HEK293 (cell line): ENCODE measurements around the gene ZNF792.

Experiments
- CTCF ChIA-PET: fragments of 350-600 bp; formaldehyde crosslinking; extraction: SDS; loops from one replicate; lab custom pipeline; 2021; ENCODE audit warnings: antibody characterized with exemption; lab: Yijun Ruan, JAX
- POLR2A ChIA-PET: fragments of 300-600 bp; formaldehyde crosslinking; extraction: SDS; loops from one replicate; lab custom pipeline; 2020; ENCODE audit warnings: antibody characterized with exemption, inconsistent platforms; lab: Yijun Ruan, JAX
- H3K27ac ChIP-seq: fragments of 200-500 bp; sonication (Bioruptor generic); 2 replicates; pipeline ENCODE4 v1.5.1; 2014; ENCODE audit warnings: low read depth, low read length, control low read depth, inconsistent platforms; ENCODE audit errors: extremely low read depth
- H3K36me3 ChIP-seq, 2 experiments: fragments of 200-500 bp in 1 of 2; sonication (Bioruptor generic) in 1 of 2; 1 replicate in 1 of 2; 2 replicates in 1 of 2; pipeline ENCODE4 v1.5.1; 2014 to 2017; ENCODE audit warnings: inconsistent platforms in 2 of 2, low read length in 2 of 2; ENCODE audit not compliant: control insufficient read depth in 2 of 2, insufficient read depth in 1 of 2
- H3K4me1 ChIP-seq: fragments of 200-500 bp; sonication (Bioruptor generic); 2 replicates; pipeline ENCODE4 v1.5.1; 2014; ENCODE audit warnings: mild to moderate bottlenecking, low read length, inconsistent platforms; ENCODE audit not compliant: control insufficient read depth, insufficient read depth
- H3K4me3 ChIP-seq: 2 replicates; pipeline ENCODE4 v1.5.1; 2011; ENCODE audit warnings: low read depth, mild to moderate bottlenecking, control low read depth, low read length, moderate library complexity
- H3K9me3 ChIP-seq: fragments of 200-500 bp; sonication (Bioruptor generic); 2 replicates; pipeline ENCODE4 v1.5.1; 2014; ENCODE audit warnings: low read depth, low read length, inconsistent platforms; ENCODE audit not compliant: control insufficient read depth, insufficient read depth
- EGR2 ChIP-seq: fragments of 450-650 bp; formaldehyde crosslinking; IDR thresholded peaks from 2 replicates; pipeline ENCODE4 v1.5.1; 2016; ENCODE audit warnings: low read depth, missing biosample characterization, missing genetic modification characterization
- FEZF1 ChIP-seq: fragments of 450-650 bp; formaldehyde crosslinking; IDR thresholded peaks from 2 replicates; pipeline ENCODE4 v1.5.1; 2016; ENCODE audit warnings: missing biosample characterization, missing genetic modification characterization
- MEIS1 ChIP-seq: sonication (generic); formaldehyde crosslinking; IDR thresholded peaks from 2 replicates; pipeline ENCODE4 v1.8.1; 2022; ENCODE audit warnings: missing genetic modification reagents, mild to moderate bottlenecking, borderline replicate concordance
- MZF1 ChIP-seq: fragments of 450-650 bp; formaldehyde crosslinking; IDR thresholded peaks from 2 replicates; pipeline ENCODE4 v1.5.1; 2017; ENCODE audit warnings: missing biosample characterization, missing genetic modification characterization, borderline replicate concordance
- SETDB1 ChIP-seq: IDR thresholded peaks from one replicate; pipeline ENCODE4 v1.6.1; 2017; ENCODE audit warnings: mild to moderate bottlenecking, low read length, moderate library complexity, mixed read lengths; ENCODE audit not compliant: insufficient read length
- SP3 ChIP-seq: fragments of 450-650 bp; formaldehyde crosslinking; IDR thresholded peaks from 2 replicates; pipeline ENCODE4 v1.5.1; 2016; ENCODE audit warnings: missing biosample characterization, missing genetic modification characterization
- TRIM28 ChIP-seq: IDR thresholded peaks from 2 replicates; pipeline ENCODE4 v1.6.1; 2011; ENCODE audit warnings: low read length, control low read depth, borderline replicate concordance
- TSHZ1 ChIP-seq: fragments of 450-650 bp; formaldehyde crosslinking; IDR thresholded peaks from 2 replicates; pipeline ENCODE4 v1.5.1; 2016; ENCODE audit warnings: missing biosample characterization, missing genetic modification characterization, borderline replicate concordance
- ZBTB26 ChIP-seq: fragments of 450-650 bp; formaldehyde crosslinking; optimal IDR thresholded peaks from 2 replicates; pipeline ENCODE3; 2016; ENCODE audit warnings: missing biosample characterization, mild to moderate bottlenecking, missing genetic modification characterization
- ZBTB44 ChIP-seq: fragments of 450-650 bp; IDR thresholded peaks from 2 replicates; pipeline ENCODE4 v1.5.1; 2018; ENCODE audit warnings: missing biosample characterization, mild to moderate bottlenecking, missing genetic modification characterization
- ZBTB48 ChIP-seq: fragments of 450-650 bp; formaldehyde crosslinking; IDR thresholded peaks from 2 replicates; pipeline ENCODE4 v1.5.1; 2016; ENCODE audit warnings: missing biosample characterization, missing genetic modification characterization
- ZNF211 ChIP-seq: fragments of 450-650 bp; formaldehyde crosslinking; IDR thresholded peaks from 2 replicates; pipeline ENCODE4 v1.5.1; 2016; ENCODE audit warnings: low read depth, missing biosample characterization, missing genetic modification characterization
- ZNF239 ChIP-seq: fragments of 450-650 bp; formaldehyde crosslinking; IDR thresholded peaks from 2 replicates; pipeline ENCODE4 v1.5.1; 2016; ENCODE audit warnings: missing biosample characterization, missing genetic modification characterization
- ZNF26 ChIP-seq: fragments of 450-650 bp; formaldehyde crosslinking; IDR thresholded peaks from 2 replicates; pipeline ENCODE4 v1.5.1; 2016; ENCODE audit warnings: missing biosample characterization, missing genetic modification characterization
- ZNF274 ChIP-seq, 2 experiments: fragments of 200-500 bp in 1 of 2; fragments of 450-650 bp in 1 of 2; sonication (Bioruptor generic) in 1 of 2; formaldehyde crosslinking in 1 of 2; IDR thresholded peaks; 2 replicates each; pipeline versions ENCODE4 v1.5.1 to v1.6.1; 2014 to 2016; ENCODE audit warnings: borderline replicate concordance in 1 of 2, inconsistent platforms in 1 of 2, low read length in 1 of 2, missing biosample characterization in 1 of 2, missing genetic modification characterization in 1 of 2
- ZNF449 ChIP-seq: fragments of 450-650 bp; formaldehyde crosslinking; IDR thresholded peaks from 2 replicates; pipeline ENCODE4 v1.5.1; 2017; ENCODE audit warnings: missing biosample characterization, mild to moderate bottlenecking, missing genetic modification characterization, moderate library complexity
- ZNF501 ChIP-seq: fragments of 450-650 bp; formaldehyde crosslinking; IDR thresholded peaks from 2 replicates; pipeline ENCODE4 v1.5.1; 2016; ENCODE audit warnings: missing biosample characterization, missing genetic modification characterization
- ZNF521 ChIP-seq: fragments of 450-650 bp; formaldehyde crosslinking; IDR thresholded peaks from 2 replicates; pipeline ENCODE4 v1.5.1; 2017; ENCODE audit warnings: missing biosample characterization, mild to moderate bottlenecking, missing genetic modification characterization
- ZNF621 ChIP-seq: fragments of 450-650 bp; formaldehyde crosslinking; IDR thresholded peaks from 2 replicates; pipeline ENCODE4 v1.5.1; 2017; ENCODE audit warnings: missing biosample characterization, missing genetic modification characterization
- ZNF645 ChIP-seq: fragments of 450-650 bp; formaldehyde crosslinking; IDR thresholded peaks from 2 replicates; pipeline ENCODE4; 2016; ENCODE audit warnings: missing biosample characterization, missing genetic modification characterization
- ZNF777 ChIP-seq: fragments of 450-650 bp; formaldehyde crosslinking; IDR thresholded peaks from 2 replicates; pipeline ENCODE4 v1.5.1; 2017; ENCODE audit warnings: missing biosample characterization, missing genetic modification characterization, borderline replicate concordance
- ZSCAN16 ChIP-seq: fragments of 450-650 bp; formaldehyde crosslinking; IDR thresholded peaks from 2 replicates; pipeline ENCODE4 v1.5.1; 2016; ENCODE audit warnings: missing biosample characterization, missing genetic modification characterization

ZNF792 gene

GRCh38 chr19:34943861-34944573, 20.0 kb downstream of the ZNF792 start:
- no peaks in the 10 kb centered on the region for H3K4me1 ChIP-seq
- POLR2A ChIA-PET: interaction anchor here (1.7 kb wide), 1 partner anchor 17 kb away, joined by 5 read pairs; the partner anchor contains the start of gene ZNF30
- peaks cover 29 to 52% of the 10 kb centered on the region in 2 experiments for H3K36me3 ChIP-seq
- CTCF ChIA-PET: no interaction called here
- TF ChIP-seq ZNF274 (IDR thresholded peaks at IDR 0.05; ENCODE audit: low read length) (peak; percentile 74), ZNF274 (tag by site-specific recombination; IDR thresholded peaks at IDR 0.05; ENCODE audit: borderline replicate concordance) (peak; percentile 91), MEIS1 (CRISPR knock-in tag) (no peak), ZNF26 (tag by site-specific recombination) (no peak), ZNF621 (tag by site-specific recombination) (no peak), TRIM28 (peak; percentile 64; the same call in 1 of the 2 replicates), SETDB1 (peak; percentile 90), ZSCAN16 (tag by site-specific recombination) (no peak), ZBTB48 (tag by site-specific recombination) (no peak)
- no peak overlapping the region for H3K27ac ChIP-seq
- H3K4me3 ChIP-seq: no peak overlapping the region
- peaks cover 50% of the 10 kb centered on the region for H3K9me3 ChIP-seq

GRCh38 chr19:34938886-34939285, 25.1 kb downstream of the ZNF792 start:
- Histone ChIP-seq H3K27ac (no peak overlapping the region), H3K36me3 (peaks cover 50 to 98% of the 10 kb centered on the region in 2 experiments), H3K4me3 (no peak overlapping the region), H3K4me1 (no peaks in the 10 kb centered on the region), H3K9me3 (peaks cover 19% of the 10 kb centered on the region)
- no peak for TF ChIP-seq ZNF777 (tag by site-specific recombination)
- TF ChIP-seq SETDB1: no peak
- TF ChIP-seq ZBTB44 (tag by site-specific recombination): no peak
- TF ChIP-seq ZNF645 (tag by site-specific recombination): no peak
- TF ChIP-seq ZNF501: no peak
- no peak for TF ChIP-seq FEZF1 (tag by site-specific recombination)
- no peak for TF ChIP-seq ZNF521 (tag by site-specific recombination)
- TF ChIP-seq EGR2 (tag by site-specific recombination): no peak
- no peak for TF ChIP-seq ZNF211 (tag by site-specific recombination)
- no peak for TF ChIP-seq ZNF239 (tag by site-specific recombination)
- TF ChIP-seq MZF1 (tag by site-specific recombination): no peak
- no peak for TF ChIP-seq SP3 (tag by site-specific recombination)
- no peak for TF ChIP-seq ZBTB26 (tag by site-specific recombination)
- no peak for TF ChIP-seq ZNF449
- TF ChIP-seq TSHZ1 (tag by site-specific recombination): no peak
- POLR2A ChIA-PET: interaction anchor here (0.7 kb wide), 1 partner anchor 651 kb away, joined by 3 read pairs; no protein-coding TSS in a partner anchor
- CTCF ChIA-PET: interaction anchor here (1.3 kb wide), 1 partner anchor 9 kb away, joined by 3 read pairs; no protein-coding TSS in a partner anchor
